HCT116 (cell line): ENCODE results near the gene MAPRE3. TPM values are rescaled to one million over a fixed set of nuclear protein-coding genes. Genes with fewer than 3 reads are reported as not detected.

Experiments used
- ATAC-seq: fragments of 200-7000 bp; cut with Tn5 transposase; 2 replicates; pipeline ENCODE4 v1.9.1; 2020; ENCODE audit warnings: mild to moderate bottlenecking, moderate library complexity
- BruUV-seq: library from RNA; stranded (reverse); fragments of 400-500 nt; replicated peaks from 2 replicates; lab custom pipeline; 2021; lab: Mats Ljungman, UMichigan
- CTCF ChIA-PET: fragments of 300-600 bp; sonication (Branson Sonifier 250); formaldehyde crosslinking; loops from one replicate; lab custom pipeline; 2021; ENCODE audit warnings: antibody characterized with exemption; lab: Charles Lee
- POLR2A ChIA-PET: fragments of 300-600, 350-600 bp; sonication (Branson Sonifier 250); formaldehyde crosslinking; loops from one replicate; lab custom pipeline; 2021; ENCODE audit warnings: antibody characterized with exemption; lab: Charles Lee
- RAD21 ChIA-PET, 2 experiments: fragments of 300-600 bp; sonication (Branson Sonifier 250); formaldehyde crosslinking; loops; one replicate each; lab custom pipeline; 2023; ENCODE audit warnings: low total read pairs in 2 of 2; ENCODE audit not compliant: uncharacterized antibody in 2 of 2, unreplicated experiment in 2 of 2, low non-redundant PET in 1 of 2; lab: Charles Lee
- DNase-seq: peaks from one replicate; pipeline ENCODE4 v3.0.0-alpha.2; 2010; ENCODE audit warnings: low read depth, low spot score
- H2AFZ ChIP-seq: fragments of 200-600 bp; shearing (Covaris generic), sonication (generic); 2 replicates; pipeline ENCODE4 v1.6.1; 2017; ENCODE audit warnings: low read depth, mixed run types, mixed read lengths, antibody characterized with exemption, low read length; ENCODE audit not compliant: poor library complexity, severe bottlenecking
- H3K27ac ChIP-seq: 2 replicates; pipeline ENCODE4 v1.5.1; 2012; ENCODE audit warnings: low read depth, low read length
- H3K27me3 ChIP-seq: fragments of 200-600 bp; sonication (generic); 2 replicates; pipeline ENCODE4 v1.6.1; 2016; ENCODE audit warnings: mixed run types, low read length, mixed read lengths; ENCODE audit not compliant: insufficient read depth
- H3K36me3 ChIP-seq, 2 experiments: fragments of 200-500 bp in 1 of 2; fragments of 200-600 bp in 1 of 2; sonication (Bioruptor generic) in 1 of 2; sonication (generic) in 1 of 2; 2 replicates each; pipeline versions ENCODE4 v1.5.1 to v1.6.1; 2014 to 2016; ENCODE audit warnings: low read length in 2 of 2, inconsistent platforms in 1 of 2, mixed read lengths in 1 of 2, mixed run types in 1 of 2; ENCODE audit not compliant: insufficient read depth in 2 of 2, control insufficient read depth in 1 of 2
- H3K4me1 ChIP-seq, 2 experiments: fragments of 200-600 bp in 1 of 2; sonication (generic) in 1 of 2; 2 replicates each; pipeline versions ENCODE4 v1.5.1 to v1.6.1; 2012 to 2017; ENCODE audit warnings: low read length in 2 of 2, inconsistent platforms in 1 of 2, mild to moderate bottlenecking in 1 of 2, mixed read lengths in 1 of 2, mixed run types in 1 of 2, moderate library complexity in 1 of 2; ENCODE audit not compliant: insufficient read depth in 2 of 2, control insufficient read depth in 1 of 2
- H3K4me2 ChIP-seq: fragments of 200-600 bp; sonication (generic); 2 replicates; pipeline ENCODE4 v1.6.1; 2017; ENCODE audit warnings: mixed run types, low read length, mixed read lengths
- H3K4me3 ChIP-seq, 2 experiments: fragments of 200-600 bp in 1 of 2; sonication (generic) in 1 of 2; replicated peaks in 1 of 2; 2 replicates each; pipeline ENCODE4 v1.5.1; 2011 to 2016; ENCODE audit warnings: low read length in 2 of 2, control low read depth in 1 of 2, low read depth in 1 of 2, mild to moderate bottlenecking in 1 of 2, mixed read lengths in 1 of 2, mixed run types in 1 of 2
- H3K79me2 ChIP-seq: fragments of 200-600 bp; sonication (generic); 2 replicates; pipeline ENCODE4 v1.6.1; 2017; ENCODE audit warnings: mild to moderate bottlenecking, mixed run types, low read length, moderate library complexity, mixed read lengths; ENCODE audit not compliant: insufficient read depth
- H3K9ac ChIP-seq: fragments of 200-600 bp; sonication (generic); 2 replicates; pipeline ENCODE4 v1.6.1; 2016; ENCODE audit warnings: low read length, mixed read lengths
- H3K9me2 ChIP-seq: fragments of 200-600 bp; sonication (generic), shearing (Covaris generic); 2 replicates; pipeline ENCODE4 v1.6.1; 2017; ENCODE audit warnings: mixed run types, mild to moderate bottlenecking, moderate library complexity; ENCODE audit not compliant: insufficient read depth
- H3K9me3 ChIP-seq, 2 experiments: fragments of 200-500 bp in 1 of 2; fragments of 200-600 bp in 1 of 2; sonication (Bioruptor generic) in 1 of 2; sonication (generic) in 1 of 2; 2 replicates each; pipeline ENCODE4 v1.6.1; 2014 to 2017; ENCODE audit warnings: low read length in 2 of 2, mixed read lengths in 2 of 2, inconsistent platforms in 1 of 2, low read depth in 1 of 2, mild to moderate bottlenecking in 1 of 2, mixed run types in 1 of 2, moderate library complexity in 1 of 2; ENCODE audit not compliant: control insufficient read depth in 1 of 2, insufficient read depth in 1 of 2
- H4K20me1 ChIP-seq: fragments of 200-600 bp; sonication (generic), shearing (Covaris generic); 2 replicates; pipeline ENCODE4 v1.6.1; 2017; ENCODE audit warnings: mixed run types, mild to moderate bottlenecking, moderate library complexity; ENCODE audit not compliant: insufficient read depth
- ATF3 ChIP-seq: IDR thresholded peaks from 2 replicates; pipeline ENCODE4 v1.6.1; 2012
- CBX3 ChIP-seq: IDR thresholded peaks from 2 replicates; pipeline ENCODE4 v1.6.1; 2012; ENCODE audit warnings: low read depth
- EGR1 ChIP-seq: IDR thresholded peaks from 2 replicates; pipeline ENCODE4 v1.6.1; 2012; ENCODE audit warnings: low read depth
- MAX ChIP-seq: IDR thresholded peaks from 2 replicates; pipeline ENCODE4 v1.6.1; 2012
- RAD21 ChIP-seq: IDR thresholded peaks from 2 replicates; pipeline ENCODE4 v1.6.1; 2012; ENCODE audit warnings: low read depth, mild to moderate bottlenecking
- TCF7L2 ChIP-seq: IDR thresholded peaks from 2 replicates; pipeline ENCODE4 v1.7.0; 2011; ENCODE audit warnings: borderline replicate concordance, inconsistent platforms; ENCODE audit not compliant: insufficient read depth, insufficient read length; ENCODE audit errors: extremely low read depth
- ZFX ChIP-seq: fragments of 450-650 bp; IDR thresholded peaks from 2 replicates; pipeline ENCODE4 v1.6.1; 2017
- ZNF274 ChIP-seq: fragments of 200-500 bp; sonication (Bioruptor generic); IDR thresholded peaks from 2 replicates; pipeline ENCODE4 v1.6.1; 2014; ENCODE audit warnings: mild to moderate bottlenecking, low read depth, low read length, inconsistent platforms
- intact Hi-C: fragments of 100-400 bp; cut with micrococcal nuclease; formaldehyde crosslinking; loops from 2 replicates; pipeline ENCODE4 v1.10.0; 2022
- total RNA-seq: library from RNA; stranded (reverse); gene quantifications from one replicate; pipeline ENCODE4 v1.2.1, GENCODE V29; 2021; ENCODE audit not compliant: unreplicated experiment

Gene MAPRE3
- total RNA-seq, 1 experiment from 2014 or later: 12.1 TPM

GRCh38 chr2:27054721-27055120 lies 84.3 kb downstream of the MAPRE3 start:
- Histone ChIP-seq H3K4me2 (no peak overlapping the region), H3K4me1 (peaks cover 11 to 21% of the 10 kb centered on the region in 2 experiments), H3K9me3 (no peaks in the 10 kb centered on the region), H3K79me2 (no peaks in the 10 kb centered on the region), H3K27ac (no peak overlapping the region), H3K9ac (no peak overlapping the region), H3K27me3 (no peaks in the 10 kb centered on the region), H2AFZ (no peak overlapping the region), H3K4me3 (no peak overlapping the region), H4K20me1 (no peaks in the 10 kb centered on the region), H3K36me3 (peaks cover 9 to 17% of the 10 kb centered on the region in 2 experiments; a peak in 2 of 4 replicates), H3K9me2 (no peaks in the 10 kb centered on the region)
- TF ChIP-seq EGR1: no peak
- TF ChIP-seq ZNF274: no peak
- TF ChIP-seq ATF3: no peak
- no peak for TF ChIP-seq TCF7L2
- ChIA-PET CTCF (no interaction called here), RAD21 (no interaction called here), POLR2A (no interaction called here)
- no TSS peak for BruUV-seq
- no peak for DNase-seq
- ATAC-seq: no peak
- intact Hi-C loops: no loop called here

GRCh38 chr2:27057184-27057583 lies 86.7 kb downstream of the MAPRE3 start:
- H3K9ac ChIP-seq: no peak overlapping the region
- H3K4me3 ChIP-seq: no peak overlapping the region
- H3K27me3 ChIP-seq: no peaks in the 10 kb centered on the region
- DNase-seq: no peak
- no peak for ATAC-seq
- CTCF ChIA-PET: no interaction called here
- no peak overlapping the region for H2AFZ ChIP-seq
- RAD21 ChIA-PET: no interaction called here
- no peaks in the 10 kb centered on the region for H4K20me1 ChIP-seq
- BruUV-seq: no TSS peak
- no peak overlapping the region for H3K4me2 ChIP-seq
- no peaks in the 10 kb centered on the region for H3K9me2 ChIP-seq
- POLR2A ChIA-PET: no interaction called here
- TF ChIP-seq CBX3 (no peak), RAD21 (no peak), ZFX (no peak), MAX (no peak), EGR1 (no peak)
- H3K36me3 ChIP-seq: peaks cover 9 to 17% of the 10 kb centered on the region in 2 experiments; a peak in 2 of 4 replicates
- no peaks in the 10 kb centered on the region for H3K79me2 ChIP-seq
- H3K27ac ChIP-seq: no peak overlapping the region
- H3K9me3 ChIP-seq: no peaks in the 10 kb centered on the region
- intact Hi-C loops: no loop called here
- H3K4me1 ChIP-seq: peaks cover 3 to 4% of the 10 kb centered on the region in 2 experiments
